Adipocyte (in vitro differentiated cells): ENCODE measurements around the gene GMPR.

Experiments
- DNase-seq: peaks from one replicate; pipeline ENCODE4 v3.0.0-alpha.2; 2015; ENCODE audit warnings: low read depth
- H3K27me3 ChIP-seq: replicated peaks from 2 replicates; pipeline ENCODE4 v1.7.0; 2013; ENCODE audit warnings: mild to moderate bottlenecking, low read length, moderate library complexity; ENCODE audit not compliant: control insufficient read depth, insufficient read depth
- H3K36me3 ChIP-seq: 2 replicates; pipeline ENCODE4 v1.7.0; 2013; ENCODE audit warnings: low read length, mild to moderate bottlenecking, moderate library complexity; ENCODE audit not compliant: control insufficient read depth, insufficient read depth, severe bottlenecking
- H3K4me1 ChIP-seq: 2 replicates; pipeline ENCODE4 v1.7.0; 2013; ENCODE audit warnings: mild to moderate bottlenecking, low read length, moderate library complexity; ENCODE audit not compliant: control insufficient read depth, insufficient read depth
- H3K4me3 ChIP-seq: 2 replicates; pipeline ENCODE4 v1.7.0; 2013; ENCODE audit warnings: mild to moderate bottlenecking, low read length, moderate library complexity
- H3K9ac ChIP-seq: 2 replicates; pipeline ENCODE4 v1.7.0; 2013; ENCODE audit warnings: mild to moderate bottlenecking, low read length, moderate library complexity
- H3K9me3 ChIP-seq: 2 replicates; pipeline ENCODE4 v1.7.0; 2013; ENCODE audit warnings: mild to moderate bottlenecking, low read length, moderate library complexity; ENCODE audit not compliant: control insufficient read depth

The GMPR gene

GRCh38 chr6:16238963-16239797 lies 793 bp downstream of the GMPR start:
- Histone ChIP-seq H3K9me3 (no peaks in the 10 kb centered on the region), H3K36me3 (no peaks in the 10 kb centered on the region), H3K27me3 (no peaks in the 10 kb centered on the region), H3K4me1 (peaks cover 11% of the 10 kb centered on the region), H3K9ac (peak overlapping the region; percentile 71), H3K4me3 (peak overlapping the region; percentile 86)
- peak; percentile 61 for DNase-seq

- DNase-seq: no peak
- Histone ChIP-seq H3K9me3 (no peaks in the 10 kb centered on the region), H3K27me3 (no peaks in the 10 kb centered on the region), H3K4me1 (peaks cover 11% of the 10 kb centered on the region), H3K4me3 (no peak overlapping the region), H3K36me3 (no peaks in the 10 kb centered on the region), H3K9ac (no peak overlapping the region)
These were observed 1.4 kb downstream of the GMPR start for GRCh38 chr6:16239798-16240123.

GRCh38 chr6:16240589-16241320 lies 2.4 kb downstream of the GMPR start:
- H3K27me3 ChIP-seq: no peaks in the 10 kb centered on the region
- no peak overlapping the region for H3K9ac ChIP-seq
- H3K4me3 ChIP-seq: no peak overlapping the region
- peak; percentile 75 for DNase-seq
- no peaks in the 10 kb centered on the region for H3K36me3 ChIP-seq
- H3K9me3 ChIP-seq: no peaks in the 10 kb centered on the region
- peaks cover 11% of the 10 kb centered on the region for H3K4me1 ChIP-seq

GRCh38 chr6:16241321-16241689 lies 2.9 kb downstream of the GMPR start:
- no peak overlapping the region for H3K4me3 ChIP-seq
- peaks cover 11% of the 10 kb centered on the region for H3K4me1 ChIP-seq
- no peak overlapping the region for H3K9ac ChIP-seq
- H3K27me3 ChIP-seq: no peaks in the 10 kb centered on the region
- H3K36me3 ChIP-seq: no peaks in the 10 kb centered on the region
- H3K9me3 ChIP-seq: no peaks in the 10 kb centered on the region
- DNase-seq: no peak

DNA sequence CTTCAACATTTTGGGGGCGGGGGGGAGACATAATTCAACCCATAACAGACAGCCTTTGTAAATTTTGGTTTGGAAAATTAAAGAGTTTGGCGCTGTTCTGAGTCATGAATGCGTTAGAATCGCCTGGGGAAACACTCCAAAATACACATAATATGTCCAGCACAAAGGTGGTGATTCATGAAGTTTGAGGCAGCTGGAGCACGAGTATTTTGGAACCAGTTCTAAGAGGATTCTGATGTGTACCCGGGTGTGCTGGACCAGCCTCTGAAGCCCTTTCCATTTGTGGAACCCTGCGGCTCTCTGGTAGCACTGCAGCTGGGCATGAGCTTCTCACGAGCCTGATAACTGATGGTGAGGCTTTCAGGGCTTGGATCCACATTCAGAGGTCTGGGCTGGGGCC lies 4.7 kb downstream of the GMPR start:
- no peak overlapping the region for H3K9ac ChIP-seq
- no peaks in the 10 kb centered on the region for H3K36me3 ChIP-seq
- peaks cover 4% of the 10 kb centered on the region for H3K4me1 ChIP-seq
- no peaks in the 10 kb centered on the region for H3K9me3 ChIP-seq
- no peaks in the 10 kb centered on the region for H3K27me3 ChIP-seq
- no peak overlapping the region for H3K4me3 ChIP-seq
- peak; percentile 83 for DNase-seq

GRCh38 chr6:16243664-16244063 lies 5.3 kb downstream of the GMPR start:
- Histone ChIP-seq H3K27me3 (no peaks in the 10 kb centered on the region), H3K4me3 (no peak overlapping the region), H3K9me3 (no peaks in the 10 kb centered on the region), H3K9ac (no peak overlapping the region), H3K36me3 (no peaks in the 10 kb centered on the region), H3K4me1 (peaks cover 3% of the 10 kb centered on the region)
- DNase-seq: no peak

- no peaks in the 10 kb centered on the region for H3K36me3 ChIP-seq
- H3K4me3 ChIP-seq: no peak overlapping the region
- no peak overlapping the region for H3K9ac ChIP-seq
- no peak for DNase-seq
- H3K27me3 ChIP-seq: no peaks in the 10 kb centered on the region
- no peaks in the 10 kb centered on the region for H3K4me1 ChIP-seq
- no peaks in the 10 kb centered on the region for H3K9me3 ChIP-seq
These were observed 6.1 kb downstream of the GMPR start for GRCh38 chr6:16244446-16244845.

- no peaks in the 10 kb centered on the region for H3K9me3 ChIP-seq
- no peak overlapping the region for H3K9ac ChIP-seq
- no peak overlapping the region for H3K4me3 ChIP-seq
- H3K27me3 ChIP-seq: no peaks in the 10 kb centered on the region
- no peaks in the 10 kb centered on the region for H3K36me3 ChIP-seq
- no peak for DNase-seq
- H3K4me1 ChIP-seq: no peaks in the 10 kb centered on the region
These were observed 6.6 kb downstream of the GMPR start for GRCh38 chr6:16244869-16245451.

DNA sequence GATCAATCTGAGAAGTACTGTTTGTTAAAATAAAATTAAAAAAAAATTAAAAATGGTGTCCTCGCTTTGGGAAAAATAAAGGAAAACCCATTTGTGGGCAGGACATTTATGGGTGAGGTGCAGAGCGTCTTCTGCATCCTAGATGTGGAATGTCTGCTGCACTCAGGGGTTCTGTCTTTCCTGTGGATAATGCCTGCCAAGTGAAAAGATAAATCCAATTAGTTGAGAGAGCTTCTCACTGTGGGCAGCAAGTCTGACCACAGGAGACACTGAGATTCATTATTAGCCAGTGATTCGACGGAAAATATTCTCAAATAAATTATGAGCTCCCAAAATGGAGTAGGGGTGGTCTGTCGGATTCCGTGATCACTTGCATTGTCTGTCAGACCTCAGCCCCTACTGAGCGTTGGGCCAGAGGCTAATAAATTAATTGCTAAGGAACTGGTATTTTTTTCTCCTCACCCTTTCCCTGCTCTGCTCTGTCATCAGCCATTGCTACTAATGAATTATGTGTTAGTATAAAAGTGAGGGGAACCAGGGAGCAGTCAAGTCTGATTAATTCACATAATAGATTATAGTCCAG lies 10.0 kb downstream of the GMPR start:
- Histone ChIP-seq H3K9ac (no peak overlapping the region), H3K27me3 (no peaks in the 10 kb centered on the region), H3K4me1 (no peaks in the 10 kb centered on the region), H3K4me3 (no peak overlapping the region), H3K9me3 (no peaks in the 10 kb centered on the region), H3K36me3 (no peaks in the 10 kb centered on the region)
- DNase-seq: no peak

DNA sequence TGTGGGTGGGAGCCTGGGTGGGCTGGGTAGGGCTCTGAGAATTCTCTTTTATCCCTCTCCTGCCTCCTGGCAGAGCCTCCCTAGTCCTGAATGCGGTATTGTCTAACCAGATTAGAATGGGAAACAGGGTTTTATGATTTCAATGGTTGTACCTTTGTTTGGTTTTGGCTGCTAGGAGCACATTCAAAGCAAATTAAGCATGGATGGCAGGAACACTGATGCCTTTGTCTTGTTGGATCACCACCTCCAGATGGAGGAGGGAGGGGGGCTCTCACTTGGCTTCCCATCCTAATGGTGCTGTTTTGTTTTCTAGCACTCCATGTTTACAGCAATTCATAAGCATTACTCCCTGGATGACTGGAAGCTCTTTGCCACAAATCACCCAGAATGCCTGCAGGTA lies 11.6 kb downstream of the GMPR start:
- H3K9me3 ChIP-seq: no peaks in the 10 kb centered on the region
- no peak for DNase-seq
- H3K9ac ChIP-seq: no peak overlapping the region
- no peaks in the 10 kb centered on the region for H3K36me3 ChIP-seq
- H3K27me3 ChIP-seq: no peaks in the 10 kb centered on the region
- no peaks in the 10 kb centered on the region for H3K4me1 ChIP-seq
- H3K4me3 ChIP-seq: no peak overlapping the region

GRCh38 chr6:16251706-16252105 lies 13.3 kb downstream of the GMPR start:
- H3K36me3 ChIP-seq: no peaks in the 10 kb centered on the region
- DNase-seq: no peak

More at GRCh38 chr6:16251706-16252105, 13.3 kb downstream of the GMPR start:
- no peaks in the 10 kb centered on the region for H3K9me3 ChIP-seq
- H3K4me3 ChIP-seq: no peak overlapping the region
- H3K27me3 ChIP-seq: no peaks in the 10 kb centered on the region
- no peaks in the 10 kb centered on the region for H3K4me1 ChIP-seq
- no peak overlapping the region for H3K9ac ChIP-seq
